Right cardiac atrium (tissue), 5 donors: ENCODE measurements around the gene MTMR2. TPM values are rescaled to one million over a fixed set of nuclear protein-coding genes. Genes with fewer than 3 reads are reported as not detected.

ENCODE experiments used
- ATAC-seq, 2 donors: fragments of 200-7000 bp; cut with Tn5 transposase; one replicate each; pipeline versions ENCODE4 v1.8.0 to v1.9.1; 2020; ENCODE audit warnings: moderate library complexity in 2 of 2, mild to moderate bottlenecking in 1 of 2
- DNase-seq, 3 donors: peaks; one replicate each; pipeline ENCODE4 v3.0.0-alpha.2; 2020
- H3K27ac ChIP-seq: one replicate; pipeline ENCODE4 v1.5.1; 2013; ENCODE audit warnings: mild to moderate bottlenecking, low read length, control low read depth, moderate library complexity
- H3K27me3 ChIP-seq: one replicate; pipeline ENCODE4 v1.6.1; 2013; ENCODE audit not compliant: control insufficient read depth, insufficient read depth
- H3K4me1 ChIP-seq: one replicate; pipeline ENCODE4 v1.6.1; 2013; ENCODE audit warnings: low read length; ENCODE audit not compliant: control insufficient read depth, insufficient read depth
- H3K4me3 ChIP-seq: one replicate; pipeline ENCODE4 v1.5.1; 2013; ENCODE audit warnings: low read length, control low read depth
- H3K9me3 ChIP-seq: one replicate; pipeline ENCODE4 v1.6.1; 2013; ENCODE audit warnings: low read length; ENCODE audit not compliant: control insufficient read depth
- WGBS: extraction: QIAGEN DNeasy Blood & Tissue Kit; methylation state at CpG from one replicate; pipeline ENCODE4 v1.1.7; 2013; 5-methylcytosine and 5-hydroxymethylcytosine counted together
- intact Hi-C, 4 donors: fragments of 100-400 bp; cut with DNase I; formaldehyde crosslinking; loops; one replicate each; pipeline versions ENCODE4 v1.11.0 to v1.14.0; 2022 to 2023
- polyA plus RNA-seq: library from polyadenylated mRNA; stranded (reverse); fragments of 200-250 nt; gene quantifications from one replicate; pipeline ENCODE4 v1.2.3, GENCODE V29; 2013
- total RNA-seq, 4 donors: library from RNA; stranded (reverse); fragmentation: NEBNext Ultra II Directional; extraction: Animal tissue kit (Norgen Biotek cat#: 25700); gene quantifications; one replicate each; pipeline ENCODE4 v1.2.1, GENCODE V29; 2021
- donor health status: healthy with polysubstance abuse.
- donor health status: DM: no; HTN: yes; CAD: no.
- donor health status: DM: no; HTN: no; CAD: no.
- donor health status: DM: no; HTN: yes; CAD: no; lungs with severe emphysema.
- donor health status: DM: yes; HTN: yes; CAD: no.

Gene MTMR2
- total and polyA plus RNA-seq, 5 donors: 7.8 to 23.6 (median 18.6) TPM

DNA sequence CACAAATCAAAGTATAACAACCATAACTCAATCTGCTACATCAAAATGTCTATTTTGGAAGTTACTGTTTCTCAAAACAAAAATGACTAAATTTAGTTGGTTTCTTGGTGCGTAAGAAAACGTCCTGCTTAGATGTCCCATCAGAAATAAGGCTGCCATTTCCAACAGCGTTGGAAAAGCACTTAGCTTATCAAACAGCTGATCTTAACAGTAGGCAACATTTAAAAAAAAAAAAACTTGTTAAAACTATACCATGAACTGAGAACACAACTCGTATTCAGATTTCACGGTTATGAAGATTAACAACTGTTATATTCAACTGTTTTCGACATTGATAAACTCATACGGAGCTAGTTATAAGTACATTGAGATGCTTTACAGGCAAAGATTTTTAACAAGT, 131.2 kb downstream of the MTMR2 start:
- no peak for ATAC-seq
- Histone ChIP-seq H3K9me3 (no peaks in the 10 kb centered on the region), H3K27ac (no peak overlapping the region), H3K4me3 (no peak overlapping the region), H3K4me1 (no peaks in the 10 kb centered on the region), H3K27me3 (no peaks in the 10 kb centered on the region)
- intact Hi-C loops: no loop called here
- no peak for DNase-seq
- 90% methylated on average over 7 of the region's 7 CpGs for WGBS

DNA sequence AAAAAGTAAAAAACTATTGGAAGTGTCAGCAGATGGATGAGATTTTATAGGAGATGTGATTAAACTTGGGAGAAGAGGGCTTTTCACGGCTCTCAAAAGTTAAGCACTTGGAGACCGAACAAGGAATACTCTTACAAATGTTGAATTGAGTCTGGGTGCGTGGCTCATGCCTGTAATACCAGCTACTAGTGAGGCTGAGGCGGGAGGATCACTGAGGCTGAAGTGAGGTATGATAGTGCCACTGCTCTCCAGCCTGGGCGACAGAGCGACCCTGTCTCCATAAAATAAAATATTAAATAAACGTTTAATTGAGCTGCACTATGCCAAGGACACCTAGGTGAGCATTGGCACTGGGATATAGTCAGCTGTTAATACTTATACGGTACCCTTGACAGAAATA, 131.7 kb downstream of the MTMR2 start:
- intact Hi-C loops: no loop called here
- H3K27me3 ChIP-seq: no peaks in the 10 kb centered on the region
- WGBS: 92% methylated on average over 8 of the region's 8 CpGs
- no peaks in the 10 kb centered on the region for H3K9me3 ChIP-seq
- ATAC-seq (no peak), DNase-seq (peak in 1 of 3 donors; percentile 17)
- H3K27ac ChIP-seq: no peak overlapping the region
- no peak overlapping the region for H3K4me3 ChIP-seq
- H3K4me1 ChIP-seq: no peaks in the 10 kb centered on the region

DNA sequence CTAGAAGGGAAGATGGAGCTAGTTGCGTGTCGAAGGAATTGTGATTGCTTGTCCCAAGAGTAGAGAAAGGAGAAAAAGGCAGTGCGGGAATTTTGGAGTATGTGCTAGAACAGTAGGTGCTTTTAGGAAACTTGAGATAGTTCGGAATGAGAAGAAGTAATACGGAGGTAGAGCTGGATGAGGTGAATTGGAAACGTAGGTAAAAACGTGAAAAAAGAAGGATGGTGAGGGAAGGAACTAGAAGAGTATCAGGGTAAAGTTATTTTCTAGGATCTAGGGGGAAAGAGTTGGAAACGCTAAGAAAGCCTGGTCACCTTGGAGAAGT, 132.2 kb downstream of the MTMR2 start:
- no peaks in the 10 kb centered on the region for H3K4me1 ChIP-seq

DNA sequence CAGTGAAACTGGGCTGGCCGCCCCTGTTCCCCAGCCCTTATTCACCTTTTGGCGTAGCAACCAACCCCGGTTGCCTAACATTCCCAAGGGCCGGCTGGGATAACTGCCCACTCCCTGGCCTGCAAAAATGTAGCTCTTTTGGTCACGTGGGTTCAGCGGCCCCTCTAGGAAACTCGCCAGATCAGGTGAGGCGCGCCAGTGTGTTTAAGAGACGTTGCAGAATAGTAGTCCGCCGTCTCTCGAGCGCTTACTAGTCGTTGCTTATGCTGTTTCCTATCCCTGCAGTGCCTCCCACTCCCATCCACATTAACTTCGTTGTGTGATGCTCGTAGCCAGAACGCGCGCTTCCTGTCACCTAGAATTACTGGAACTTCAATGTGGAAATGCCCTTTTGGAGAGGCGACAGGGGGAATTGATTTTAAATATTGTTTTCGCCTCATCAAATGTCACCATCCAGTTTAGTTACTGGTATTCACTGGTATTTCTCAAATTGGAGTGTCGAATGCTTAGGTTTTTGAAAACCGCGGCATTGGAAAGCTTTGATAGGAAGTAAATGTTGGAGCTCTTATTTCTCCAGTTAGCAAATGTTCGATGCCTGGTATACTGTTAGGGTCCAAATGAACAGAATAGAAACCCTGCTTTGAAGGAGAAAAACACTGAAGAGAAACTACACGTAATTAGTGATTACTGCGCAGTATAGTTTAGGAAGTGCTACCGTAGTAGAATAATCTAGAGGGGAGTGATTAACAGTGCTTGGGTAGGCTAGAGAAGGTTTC, 132.8 kb downstream of the MTMR2 start:
- 5% methylated on average over 29 of the region's 29 CpGs for WGBS
- Histone ChIP-seq H3K27me3 (no peaks in the 10 kb centered on the region), H3K4me3 (peak overlapping the region; percentile 87), H3K9me3 (no peaks in the 10 kb centered on the region), H3K4me1 (no peaks in the 10 kb centered on the region), H3K27ac (peak overlapping the region; percentile 99)
- intact Hi-C loops: no loop called here
- ATAC-seq: peak in 1 of 2 donors; percentile 0
- DNase-seq: peak; percentile 65 to 79 (median 78)

More for the DNA sequence above, 132.2 kb downstream of the MTMR2 start:
- 55% methylated on average over 8 of the region's 8 CpGs for WGBS
- H3K27me3 ChIP-seq: no peaks in the 10 kb centered on the region
- intact Hi-C loops: no loop called here
- peak overlapping the region; percentile 87 for H3K4me3 ChIP-seq
- H3K9me3 ChIP-seq: no peaks in the 10 kb centered on the region
- ATAC-seq: no peak
- no peak for DNase-seq
- H3K27ac ChIP-seq: no peak overlapping the region

DNA sequence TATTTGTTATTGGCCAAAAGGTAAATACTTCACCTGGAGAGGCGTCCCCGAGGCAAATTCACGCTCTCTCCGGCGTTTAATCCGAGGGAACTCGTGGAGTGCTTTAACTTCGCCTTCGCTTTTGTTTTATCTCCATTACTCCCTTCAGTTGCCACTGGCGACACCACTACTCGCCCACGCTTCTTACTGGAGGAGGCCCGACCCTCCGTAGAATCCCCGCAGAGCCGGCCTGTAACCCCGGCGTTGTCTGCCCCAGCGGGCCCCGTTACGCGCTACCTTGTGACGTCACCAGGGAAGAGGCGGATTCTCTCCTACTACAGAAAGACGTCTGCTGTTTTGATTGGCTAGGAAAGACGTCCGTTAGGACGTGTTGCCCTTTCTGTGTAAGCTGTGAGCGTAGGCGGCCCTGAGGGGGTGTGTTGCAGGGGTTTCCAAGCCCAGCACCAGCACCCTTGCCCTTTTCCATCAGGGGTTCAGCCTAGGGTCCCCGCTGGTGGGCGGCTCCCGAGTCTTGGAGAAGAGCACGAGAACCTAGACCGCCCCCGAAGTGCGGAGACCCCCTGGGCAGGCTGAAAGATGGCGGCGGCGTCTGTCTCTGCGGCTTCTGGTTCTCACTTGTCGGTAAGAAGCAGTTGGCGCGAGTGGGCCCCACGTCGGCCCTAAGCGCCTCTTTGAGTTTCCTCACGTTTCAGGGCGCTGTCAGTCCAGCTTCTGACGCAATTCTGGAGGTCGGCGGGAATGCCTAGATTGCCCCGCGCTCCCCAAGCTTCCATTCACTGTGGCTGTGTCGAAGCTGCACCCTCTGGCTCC, 133.6 kb downstream of the MTMR2 start, which contains the start of gene CEP57:
CEP57 (plus strand) TSS at position 376 of the 810 bp plus-strand sequence; CDS start at position 577, 201 bp downstream.
- 0% methylated on average over 55 of the region's 55 CpGs for WGBS
- Histone ChIP-seq H3K27me3 (no peaks in the 10 kb centered on the region), H3K9me3 (no peaks in the 10 kb centered on the region), H3K27ac (peak within 1 kb of the TSS; percentile 99), H3K4me1 (no peaks in the 10 kb centered on the region), H3K4me3 (peak within 1 kb of the TSS; percentile 87)
- ATAC-seq (peak; percentile 94), DNase-seq (peak; percentile 95 to 96 (median 95))
- intact Hi-C loops: no loop called here

DNA sequence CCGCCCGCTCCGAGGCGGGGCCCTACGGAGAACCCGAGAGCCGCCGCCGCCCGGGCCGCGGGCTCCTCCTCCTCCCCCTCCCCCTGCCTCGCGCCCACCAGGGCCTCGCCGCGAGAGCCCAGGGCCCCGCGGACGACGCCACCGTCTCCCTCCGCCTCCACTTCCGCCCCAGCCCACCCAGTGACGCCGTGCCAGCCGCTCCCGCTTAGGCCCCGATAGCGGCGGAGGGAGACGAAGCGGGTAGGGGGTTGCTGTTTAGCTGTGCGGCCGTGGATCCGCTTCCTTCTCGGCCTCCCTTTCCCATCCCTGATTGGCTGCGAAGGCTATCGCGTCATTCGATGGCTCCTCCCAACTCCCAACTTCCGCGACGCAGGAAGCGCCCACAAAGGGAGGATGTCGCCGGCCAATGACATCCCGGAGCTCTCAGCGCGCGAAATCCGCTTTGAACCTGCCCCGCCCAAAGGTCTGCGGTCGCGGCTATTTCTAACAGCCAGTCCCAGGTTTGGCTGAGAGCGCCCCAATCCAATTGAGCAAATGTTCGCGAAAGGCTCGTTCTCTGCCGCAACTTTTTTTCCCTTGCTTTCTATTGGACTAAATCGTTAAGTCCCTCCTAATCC, 134.3 kb downstream of the MTMR2 start, which contains the start of gene FAM76B:
FAM76B (minus strand) TSS at position 277 of the 617 bp plus-strand sequence. CDS start 304 bp downstream, outside the sequence.
- Histone ChIP-seq H3K4me1 (no peaks in the 10 kb centered on the region), H3K27me3 (no peaks in the 10 kb centered on the region), H3K27ac (peak within 1 kb of the TSS; percentile 99), H3K4me3 (peak within 1 kb of the TSS; percentile 87), H3K9me3 (no peaks in the 10 kb centered on the region)
- WGBS: under 1% methylated on average over 62 of the region's 62 CpGs
- ATAC-seq: peak; percentile 96
- DNase-seq: peak; percentile 97 to 98 (median 98)
- intact Hi-C loops: no loop called here

DNA sequence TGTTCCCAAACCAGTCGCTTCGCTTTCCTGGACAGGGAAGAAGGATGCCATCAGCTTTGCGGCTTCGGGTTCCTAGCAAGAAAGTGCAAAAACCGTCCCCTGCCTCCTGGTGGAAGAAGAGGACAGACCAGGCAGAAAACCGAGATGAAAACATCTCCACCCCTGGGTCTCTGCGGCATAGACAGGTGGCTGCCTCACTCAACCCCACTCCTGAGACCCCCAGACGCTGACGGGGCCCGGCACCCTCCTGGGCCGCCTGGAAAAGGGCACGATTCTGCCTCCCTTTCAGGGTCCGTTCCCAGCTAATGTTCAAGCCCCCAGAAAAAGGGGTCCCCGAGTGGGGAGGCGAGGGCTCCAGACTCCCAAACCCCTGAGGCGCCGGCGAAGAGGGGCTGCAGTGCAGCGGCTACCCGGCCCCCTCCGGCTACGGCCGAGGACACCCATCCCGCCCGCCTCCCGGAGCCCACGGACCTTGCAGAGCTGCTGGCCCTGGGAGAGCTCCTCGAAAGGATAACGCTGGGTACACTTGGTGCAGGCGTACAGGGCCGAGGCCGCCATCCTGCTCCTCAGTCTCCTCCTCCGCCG, 134.9 kb downstream of the MTMR2 start:
- WGBS: under 1% methylated on average over 34 of the region's 34 CpGs
- peak in 1 of 2 donors; percentile 0 for ATAC-seq

More for the DNA sequence above, 134.9 kb downstream of the MTMR2 start:
- H3K27me3 ChIP-seq: no peaks in the 10 kb centered on the region
- H3K27ac ChIP-seq: peak overlapping the region; percentile 96
- no peaks in the 10 kb centered on the region for H3K4me1 ChIP-seq
- DNase-seq: no peak
- H3K4me3 ChIP-seq: peak overlapping the region; percentile 87
- intact Hi-C loops: no loop called here
- no peaks in the 10 kb centered on the region for H3K9me3 ChIP-seq

Other genes with a start within 250 kb of the MTMR2 start
- gene FAM76B, start 134.3 kb downstream of the MTMR2 start, total RNA-seq: 10 to 100 TPM in 2 of 4 donors, 1 to 10 TPM in 2; 9.4 to 11.2 (median 10.2) TPM
- gene FAM76B, start 134.3 kb downstream of the MTMR2 start, polyA plus RNA-seq: 6.6 TPM
- 10 to 100 TPM; 24.4 to 29.6 (median 25.3) TPM for gene CEP57, start 133.6 kb downstream of the MTMR2 start, total RNA-seq
- gene CEP57, start 133.6 kb downstream of the MTMR2 start, polyA plus RNA-seq: 12.1 TPM